T47D (cell line): ENCODE data around the gene GPC6.

Experiments used
- DNase-seq, 2 experiments: peaks; one replicate each; pipeline versions ENCODE4 v3.0.0 to v3.0.0-alpha.2; 2011 to 2012; ENCODE audit warnings: low read depth in 1 of 2, low spot score in 1 of 2
- JUND ChIP-seq: IDR thresholded peaks from 2 replicates; pipeline ENCODE4 v1.6.1; 2012; ENCODE audit warnings: low read depth
- in situ Hi-C: cut with HindIII; loops from 2 replicates; pipeline ENCODE4 v1.10.0; 2016; ENCODE audit warnings: low sequenced_read_pairs, low pct_unique_long_range_greater_than_20kb

The GPC6 gene

GRCh38 chr13:93628136-93628797 lies 401.7 kb downstream of the GPC6 start:
- no peak for TF ChIP-seq JUND
- in situ Hi-C loops = no loop called here
- DNase-seq = no peak

GRCh38 chr13:93635616-93636032 lies 409.0 kb downstream of the GPC6 start:
- no peak for TF ChIP-seq JUND
- in situ Hi-C loops = no loop called here
- DNase-seq = no peak

- TF ChIP-seq JUND = no peak
- in situ Hi-C loops = no loop called here
- no peak for DNase-seq
These were observed 411.2 kb downstream of the GPC6 start for GRCh38 chr13:93637852-93638251.

GRCh38 chr13:93640452-93640851 lies 413.8 kb downstream of the GPC6 start:
- TF ChIP-seq JUND = no peak
- in situ Hi-C loops = no loop called here
- DNase-seq = no peak

GRCh38 chr13:93646245-93646644 lies 419.6 kb downstream of the GPC6 start:
- no peak for TF ChIP-seq JUND
- in situ Hi-C loops = no loop called here

GRCh38 chr13:93649496-93649895 lies 422.9 kb downstream of the GPC6 start:
- in situ Hi-C loops = no loop called here

More at GRCh38 chr13:93646245-93646644, 419.6 kb downstream of the GPC6 start:
- no peak for DNase-seq

GRCh38 chr13:93653776-93654175 lies 427.2 kb downstream of the GPC6 start:
- in situ Hi-C loops = no loop called here
- TF ChIP-seq JUND = no peak
- DNase-seq = no peak

More at GRCh38 chr13:93649496-93649895, 422.9 kb downstream of the GPC6 start:
- TF ChIP-seq JUND = no peak
- DNase-seq = no peak

- TF ChIP-seq JUND = no peak
- in situ Hi-C loops = no loop called here
- DNase-seq = no peak
These were observed 428.5 kb downstream of the GPC6 start for GRCh38 chr13:93655154-93655553.

- no peak for DNase-seq
- in situ Hi-C loops = no loop called here
- TF ChIP-seq JUND = no peak
These were observed 433.9 kb downstream of the GPC6 start for GRCh38 chr13:93660391-93661063.

GRCh38 chr13:93670866-93671265 lies 444.3 kb downstream of the GPC6 start:
- no peak for DNase-seq
- in situ Hi-C loops = no loop called here
- TF ChIP-seq JUND = no peak

- no peak for TF ChIP-seq JUND
- in situ Hi-C loops = no loop called here
- no peak for DNase-seq
These were observed 446.4 kb downstream of the GPC6 start for GRCh38 chr13:93672996-93673395.

GRCh38 chr13:93673885-93674284 lies 447.3 kb downstream of the GPC6 start:
- in situ Hi-C loops = no loop called here
- DNase-seq = no peak
- no peak for TF ChIP-seq JUND

- TF ChIP-seq JUND = no peak
These were observed 447.7 kb downstream of the GPC6 start for GRCh38 chr13:93674337-93674755.

More at GRCh38 chr13:93674337-93674755, 447.7 kb downstream of the GPC6 start:
- DNase-seq = no peak
- in situ Hi-C loops = no loop called here
